ENCODE data around the gene LMF1.

The LMF1 gene

GRCh38 chr16:819336-820043 lies 151.3 kb downstream of the LMF1 start:
- DNase-seq (ENCODE audit: low read depth): no peak
- no peak overlapping the region for H3K4me3 ChIP-seq (ENCODE audit: low read length)
- TF ChIP-seq CTCF (conservative IDR thresholded peaks at IDR 0.05; ENCODE audit: low read length): no peak

GRCh38 chr16:818592-818991 lies 152.2 kb downstream of the LMF1 start:
- no peak for TF ChIP-seq CTCF (conservative IDR thresholded peaks at IDR 0.05; ENCODE audit: low read length)
- no peak for DNase-seq (ENCODE audit: low read depth)
- no peak overlapping the region for H3K4me3 ChIP-seq (ENCODE audit: low read length)

GRCh38 chr16:818132-818531 lies 152.7 kb downstream of the LMF1 start:
- DNase-seq (ENCODE audit: low read depth): no peak

GRCh38 chr16:817001-817906 lies 153.5 kb downstream of the LMF1 start:
- no peak for DNase-seq (ENCODE audit: low read depth)
- H3K4me3 ChIP-seq (ENCODE audit: low read length): no peak overlapping the region
- no peak for TF ChIP-seq CTCF (conservative IDR thresholded peaks at IDR 0.05; ENCODE audit: low read length)

More at GRCh38 chr16:818132-818531, 152.7 kb downstream of the LMF1 start:
- TF ChIP-seq CTCF (conservative IDR thresholded peaks at IDR 0.05; ENCODE audit: low read length): no peak
- no peak overlapping the region for H3K4me3 ChIP-seq (ENCODE audit: low read length)

- no peak for TF ChIP-seq CTCF (conservative IDR thresholded peaks at IDR 0.05; ENCODE audit: low read length)
Measured at GRCh38 chr16:815861-816260, 154.9 kb downstream of the LMF1 start.

GRCh38 chr16:814974-815373 lies 155.8 kb downstream of the LMF1 start:
- no peak for TF ChIP-seq CTCF (conservative IDR thresholded peaks at IDR 0.05; ENCODE audit: low read length)
- no peak overlapping the region for H3K4me3 ChIP-seq (ENCODE audit: low read length)
- peak; percentile 64 for DNase-seq (ENCODE audit: low read depth)

More at GRCh38 chr16:815861-816260, 154.9 kb downstream of the LMF1 start:
- no peak for DNase-seq (ENCODE audit: low read depth)
- H3K4me3 ChIP-seq (ENCODE audit: low read length): no peak overlapping the region

Data from AG10803 (cell line).